Measurements from ENCODE around the gene EEFSEC. TPM values are rescaled to one million over a fixed set of nuclear protein-coding genes. Genes with fewer than 3 reads are reported as not detected.

EEFSEC gene
- total RNA-seq, 4 donors from 2014 or later: 25.1 to 43.5 (median 29.5) TPM

GRCh38 chr3:128285042-128285966 lies 132.0 kb downstream of the EEFSEC start:
- Histone ChIP-seq H3K4me3 (no peak overlapping the region), H3K36me3 (peaks cover 0 to 40% (median 0%) of the 10 kb centered on the region in 3 donors), H3K27ac (no peak overlapping the region), H3K4me1 (peaks cover 0 to 31% (median 24%) of the 10 kb centered on the region in 4 donors), H3K9me3 (peaks cover 0 to 8% (median 2%) of the 10 kb centered on the region in 4 donors), H3K27me3 (no peaks in the 10 kb centered on the region)
- 96 to 97% methylated on average over 13 of the region's 13 CpGs for WGBS, 2 donors
- no peak for DNase-seq (ENCODE audit: low spot score in 2 of 2)
- TF ChIP-seq POLR2A (IDR thresholded peaks at IDR 0.05): no peak
- no peak for TF ChIP-seq EP300 (IDR thresholded peaks at IDR 0.05)
- no peak for TF ChIP-seq CTCF (IDR thresholded peaks at IDR 0.05)

GRCh38 chr3:128285967-128286321 lies 132.7 kb downstream of the EEFSEC start:
- TF ChIP-seq CTCF (IDR thresholded peaks at IDR 0.05): no peak
- WGBS, 2 donors: 94 to 98% methylated on average over 2 of the region's 2 CpGs
- H3K36me3 ChIP-seq: peaks cover 0 to 46% (median 0%) of the 10 kb centered on the region in 3 donors

DNA sequence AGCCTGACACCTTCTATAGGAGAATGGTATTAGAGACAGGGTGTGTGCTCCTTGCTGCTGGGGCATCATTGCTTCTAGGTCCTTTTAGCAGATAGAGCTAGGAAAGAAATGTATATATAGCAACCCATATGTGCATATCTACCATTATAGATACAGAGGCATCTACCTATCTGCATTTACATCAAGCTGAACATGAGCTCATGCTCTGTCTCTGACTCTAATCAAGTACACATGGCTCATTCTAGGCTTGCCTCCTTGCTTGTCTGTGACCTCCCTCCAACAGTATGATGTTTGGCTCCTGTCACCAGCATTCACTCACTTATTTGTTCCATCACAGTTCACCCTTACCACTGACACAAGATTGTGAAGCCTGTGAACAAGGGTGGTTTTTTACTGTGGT lies 133.4 kb downstream of the EEFSEC start:
- Histone ChIP-seq H3K4me1 (peaks cover 0 to 17% (median 14%) of the 10 kb centered on the region in 4 donors), H3K9me3 (peaks cover 0 to 20% (median 4%) of the 10 kb centered on the region in 4 donors), H3K27ac (no peak overlapping the region), H3K4me3 (no peak overlapping the region), H3K36me3 (peaks cover 0 to 54% (median 0%) of the 10 kb centered on the region in 3 donors), H3K27me3 (no peaks in the 10 kb centered on the region)
- TF ChIP-seq POLR2A (IDR thresholded peaks at IDR 0.05): no peak
- TF ChIP-seq CTCF (IDR thresholded peaks at IDR 0.05): no peak
- no peak for TF ChIP-seq EP300 (IDR thresholded peaks at IDR 0.05)
- no peak for DNase-seq (ENCODE audit: low spot score in 2 of 2)

More at GRCh38 chr3:128285967-128286321, 132.7 kb downstream of the EEFSEC start:
- Histone ChIP-seq H3K4me3 (no peak overlapping the region), H3K4me1 (peaks cover 0 to 24% (median 20%) of the 10 kb centered on the region in 4 donors), H3K27ac (no peak overlapping the region), H3K9me3 (peaks cover 0 to 14% (median 4%) of the 10 kb centered on the region in 4 donors), H3K27me3 (no peaks in the 10 kb centered on the region)
- no peak for DNase-seq (ENCODE audit: low spot score in 2 of 2)

- DNase-seq (ENCODE audit: low spot score in 2 of 2): no peak
- Histone ChIP-seq H3K27me3 (no peaks in the 10 kb centered on the region), H3K27ac (no peak overlapping the region), H3K36me3 (peaks cover 0 to 54% (median 0%) of the 10 kb centered on the region in 3 donors), H3K4me3 (no peak overlapping the region), H3K4me1 (peaks cover 0 to 12% (median 8%) of the 10 kb centered on the region in 4 donors), H3K9me3 (peaks cover 0 to 20% (median 4%) of the 10 kb centered on the region in 4 donors)
- 90 to 92% methylated on average over 2 of the region's 2 CpGs for WGBS, 2 donors
- TF ChIP-seq CTCF (IDR thresholded peaks at IDR 0.05) (no peak), POLR2A (IDR thresholded peaks at IDR 0.05) (no peak), EP300 (IDR thresholded peaks at IDR 0.05) (no peak)
Measured at GRCh38 chr3:128287216-128287615, 133.9 kb downstream of the EEFSEC start.

DNA sequence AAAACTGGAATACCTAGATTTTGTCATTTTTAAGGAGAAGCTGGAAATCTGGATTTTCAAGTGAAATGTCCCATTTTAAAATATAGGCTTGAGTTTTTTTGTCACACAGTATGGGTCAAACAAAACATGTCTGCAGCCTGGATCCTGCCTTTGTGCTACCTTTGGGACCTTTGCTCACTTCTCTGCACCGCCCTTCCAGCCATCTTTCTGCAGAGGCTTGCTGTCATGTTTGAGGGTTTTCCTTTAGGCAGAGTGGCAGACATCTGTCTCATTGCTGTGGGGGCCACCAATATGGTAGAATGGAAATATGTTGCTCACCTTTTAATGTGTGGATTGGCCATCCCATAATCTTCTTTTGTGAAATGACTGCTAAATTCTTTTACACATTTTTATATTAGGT lies 136.3 kb downstream of the EEFSEC start:
- H3K36me3 ChIP-seq: peaks cover 0 to 47% (median 0%) of the 10 kb centered on the region in 3 donors
- no peak for DNase-seq (ENCODE audit: low spot score in 2 of 2)
- H3K27me3 ChIP-seq: no peaks in the 10 kb centered on the region
- 93 to 100% methylated on average over 1 of the region's 1 CpG for WGBS, 2 donors
- H3K4me1 ChIP-seq: no peaks in the 10 kb centered on the region
- no peak overlapping the region for H3K4me3 ChIP-seq
- no peak overlapping the region for H3K27ac ChIP-seq
- TF ChIP-seq EP300 (IDR thresholded peaks at IDR 0.05) (no peak), POLR2A (IDR thresholded peaks at IDR 0.05) (no peak), CTCF (IDR thresholded peaks at IDR 0.05) (no peak)
- peaks cover 0 to 20% (median 4%) of the 10 kb centered on the region in 4 donors for H3K9me3 ChIP-seq
